Stimulated activated CD8-positive, alpha-beta memory T cell treated with anti-CD3 and anti-CD28 coated beads, Interleukin-7, amount 100 ng/mL, for 24 hours (primary cell): ENCODE measurements around the gene PCSK6.
"Not testable (repeated sequence)": the region's sequence is repeated elsewhere in the genome, so short reads cannot be mapped to it uniquely, and the experiment has no call there.

Source experiments
- DNase-seq: peaks from one replicate; pipeline ENCODE4 v3.0.0-alpha.2; 2020; ENCODE audit warnings: low read depth

The PCSK6 gene

GRCh38 chr15:101356512-101357172, 132.9 kb downstream of the PCSK6 start:
- DNase-seq = not testable (repeated sequence)

GRCh38 chr15:101355678-101356464, 133.6 kb downstream of the PCSK6 start:
- DNase-seq = no peak

- DNase-seq = no peak
These were observed 134.4 kb downstream of the PCSK6 start for GRCh38 chr15:101354891-101355623.

GRCh38 chr15:101353240-101353639, 136.3 kb downstream of the PCSK6 start:
- DNase-seq = no peak

GRCh38 chr15:101351736-101352135, 137.8 kb downstream of the PCSK6 start:
- no peak for DNase-seq

- no peak for DNase-seq
These were observed 140.2 kb downstream of the PCSK6 start for GRCh38 chr15:101349047-101349951.

- DNase-seq = no peak
These were observed 140.9 kb downstream of the PCSK6 start for GRCh38 chr15:101348643-101349042.

- no peak for DNase-seq
These were observed 141.5 kb downstream of the PCSK6 start for GRCh38 chr15:101348015-101348414.

GRCh38 chr15:101347454-101347853, 142.1 kb downstream of the PCSK6 start:
- DNase-seq = no peak

GRCh38 chr15:101346928-101347327, 142.6 kb downstream of the PCSK6 start:
- no peak for DNase-seq

GRCh38 chr15:101342056-101342455, 147.5 kb downstream of the PCSK6 start:
- DNase-seq = no peak

- DNase-seq = no peak
These were observed 150.9 kb downstream of the PCSK6 start for GRCh38 chr15:101338502-101339057.

- no peak for DNase-seq
These were observed 151.5 kb downstream of the PCSK6 start for GRCh38 chr15:101337976-101338375.

GRCh38 chr15:101333907-101334789, 155.4 kb downstream of the PCSK6 start:
- DNase-seq = peak; percentile 17

- DNase-seq = no peak
These were observed 157.4 kb downstream of the PCSK6 start for GRCh38 chr15:101332061-101332467.

- DNase-seq = no peak
These were observed 159.6 kb downstream of the PCSK6 start for GRCh38 chr15:101329867-101330380.

GRCh38 chr15:101329309-101329863, 160.1 kb downstream of the PCSK6 start:
- no peak for DNase-seq

- DNase-seq = no peak
These were observed 161.5 kb downstream of the PCSK6 start for GRCh38 chr15:101328001-101328400.

- DNase-seq = no peak
These were observed 162.3 kb downstream of the PCSK6 start for GRCh38 chr15:101327147-101327740.
